ENCODE measurements around the gene TRUB1.

DNA sequence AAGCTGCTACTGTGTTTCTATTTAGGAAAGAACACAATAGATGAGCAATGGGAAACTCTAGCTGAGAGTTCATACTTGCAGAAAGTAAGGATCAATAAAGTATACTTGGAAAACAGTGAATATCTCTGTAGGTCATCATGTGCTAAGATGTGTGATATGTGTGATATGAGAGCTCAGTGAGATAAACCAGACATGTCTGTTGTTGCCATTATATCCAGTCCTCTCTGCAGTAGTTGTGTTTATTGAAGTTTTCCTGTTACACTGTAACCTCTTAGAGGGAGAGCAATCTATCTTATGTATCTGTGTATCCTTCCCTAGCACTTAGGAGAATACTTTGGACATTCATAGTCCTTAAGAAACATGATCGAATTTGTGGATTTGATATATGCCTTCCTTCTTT lies 19.1 kb downstream of the TRUB1 start:
- no peak for TF ChIP-seq BHLHE40 (IDR thresholded peaks at IDR 0.05; ENCODE audit: borderline replicate concordance)
- no peak for TF ChIP-seq FOXM1 (IDR thresholded peaks at IDR 0.05; ENCODE audit: borderline replicate concordance)
- TF ChIP-seq HDGF (IDR thresholded peaks at IDR 0.05; ENCODE audit: borderline replicate concordance) = no peak

Measured in HEK293T (cell line).